Measurements from ENCODE around the gene SLC51B.
A peak's percentile ranks its signal among the peaks of the same experiment; 100 is the strongest.
"Not testable (repeated sequence)": the region's sequence is repeated elsewhere in the genome, so short reads cannot be mapped to it uniquely, and the experiment has no call there.

SLC51B gene

GRCh38 chr15:65066001-65066634, 20.9 kb downstream of the SLC51B start:
- DNase-seq (ENCODE audit: low read depth in 3 of 3) = no peak

DNA sequence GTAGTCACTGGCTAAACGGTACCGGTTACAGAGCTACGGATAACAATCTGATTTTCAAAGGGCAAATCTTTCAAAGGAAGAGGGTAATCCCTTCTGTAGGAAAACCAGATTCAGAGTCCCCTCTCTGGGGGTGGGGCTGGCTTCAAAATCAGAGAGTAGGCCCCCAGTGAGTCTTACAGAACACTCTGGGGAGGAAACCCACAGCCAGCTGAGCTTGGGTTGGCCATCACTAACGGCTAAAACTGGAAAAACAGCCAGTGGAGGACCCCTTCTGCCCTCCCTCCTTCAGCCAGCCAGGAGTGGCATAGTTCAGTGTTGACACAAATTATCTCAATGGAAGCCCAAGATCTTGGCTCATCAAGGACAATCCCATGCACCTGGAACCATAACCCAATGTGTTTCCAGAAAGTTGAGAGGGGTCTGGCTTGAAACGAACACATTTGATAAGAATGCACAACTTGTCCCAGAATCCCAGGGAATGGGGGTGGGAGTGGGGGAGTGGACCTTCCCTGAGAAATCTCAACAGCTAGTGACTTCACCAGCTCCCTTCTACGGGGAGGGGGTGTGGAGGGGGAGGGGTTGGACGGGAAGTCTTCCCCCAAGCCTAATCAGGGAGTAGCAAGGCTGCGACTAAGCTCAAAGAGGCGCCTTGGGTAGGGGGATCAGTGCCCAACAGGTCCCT, 21.6 kb downstream of the SLC51B start:
- DNase-seq (ENCODE audit: low read depth in 3 of 3) = no peak

DNA sequence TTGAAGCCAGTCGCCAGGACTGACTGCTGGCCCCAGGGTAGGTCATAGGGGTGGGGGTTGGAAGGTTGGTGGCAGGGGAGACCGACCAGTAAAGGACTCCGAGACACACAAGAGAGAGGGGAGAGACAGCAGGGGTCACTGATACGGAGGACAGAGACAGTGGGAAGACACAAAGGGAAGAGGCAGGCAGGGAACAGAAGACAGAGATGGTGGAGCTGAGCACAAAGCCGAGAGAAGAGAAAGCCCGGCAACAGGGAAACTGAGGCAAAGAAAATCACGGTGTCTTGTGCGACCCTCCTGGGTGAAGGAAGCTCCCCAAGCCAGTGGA, 22.1 kb downstream of the SLC51B start:
- DNase-seq (ENCODE audit: low read depth in 3 of 3) = no peak

DNA sequence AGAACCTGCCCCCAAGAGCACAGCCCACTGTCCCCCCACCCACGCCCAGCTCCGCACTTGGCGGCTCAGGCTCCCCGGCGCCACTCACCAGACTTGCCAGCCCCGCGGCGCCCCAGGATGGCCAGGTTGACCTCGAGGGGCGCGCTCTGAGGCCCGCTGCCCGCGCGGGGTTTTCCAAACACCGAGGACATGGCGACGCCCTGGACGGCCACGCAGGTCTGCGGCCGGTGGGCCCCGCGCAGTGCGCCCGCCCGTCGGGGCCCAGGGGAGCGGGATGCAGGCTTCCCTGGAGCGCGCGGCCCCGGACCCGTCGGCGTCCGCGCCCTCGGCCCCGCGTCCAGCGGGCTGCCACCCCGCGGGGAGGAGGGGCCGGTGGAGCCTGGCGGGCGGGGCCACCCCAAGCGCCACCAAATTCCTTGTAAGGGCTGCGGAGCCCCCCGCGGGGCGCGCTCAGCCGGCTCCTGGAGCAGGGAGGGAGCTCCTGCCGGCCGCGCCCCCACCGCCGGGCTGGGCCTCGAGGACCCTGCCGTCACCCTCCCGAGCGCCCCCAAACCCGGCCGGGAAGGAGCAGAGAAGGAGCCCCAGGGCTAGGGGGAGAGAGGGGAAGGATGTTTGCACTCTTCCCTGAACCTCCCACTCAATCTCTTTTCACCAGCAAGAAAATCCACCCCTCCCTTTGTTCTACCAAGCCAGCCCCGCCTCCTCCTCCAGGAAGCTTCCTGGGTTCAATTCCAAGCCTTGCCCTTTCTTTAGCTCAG, 22.6 kb downstream of the SLC51B start, which contains the start of gene RASL12:
Gene RASL12 (minus strand): TSS at position 347 of the 758 bp plus-strand sequence. CDS start 156 bp downstream, at position 191.
- no peak for DNase-seq (ENCODE audit: low read depth in 3 of 3)

GRCh38 chr15:65068403-65068788, 23.2 kb downstream of the SLC51B start:
- no peak for DNase-seq (ENCODE audit: low read depth in 3 of 3)

DNA sequence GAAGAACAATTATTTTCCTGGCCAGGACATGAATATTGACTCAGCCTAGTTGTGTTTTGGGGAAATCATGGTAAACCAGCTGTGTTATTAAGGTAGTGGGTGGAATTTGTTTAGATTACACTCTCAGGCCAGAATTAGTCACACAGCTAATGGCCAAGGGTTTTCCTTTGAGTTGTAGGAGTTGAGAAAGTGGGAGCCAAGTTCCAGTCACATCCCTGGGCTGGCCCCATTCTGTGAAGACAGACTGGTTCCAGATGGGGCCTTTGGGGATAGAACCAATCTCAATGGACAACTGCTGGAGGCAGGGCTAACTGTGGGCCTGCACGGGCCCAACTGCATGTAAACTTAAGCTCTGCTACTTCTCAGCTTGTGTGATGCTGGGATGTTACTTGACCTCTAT, 24.0 kb downstream of the SLC51B start:
- DNase-seq (ENCODE audit: low read depth in 3 of 3) = no peak

DNA sequence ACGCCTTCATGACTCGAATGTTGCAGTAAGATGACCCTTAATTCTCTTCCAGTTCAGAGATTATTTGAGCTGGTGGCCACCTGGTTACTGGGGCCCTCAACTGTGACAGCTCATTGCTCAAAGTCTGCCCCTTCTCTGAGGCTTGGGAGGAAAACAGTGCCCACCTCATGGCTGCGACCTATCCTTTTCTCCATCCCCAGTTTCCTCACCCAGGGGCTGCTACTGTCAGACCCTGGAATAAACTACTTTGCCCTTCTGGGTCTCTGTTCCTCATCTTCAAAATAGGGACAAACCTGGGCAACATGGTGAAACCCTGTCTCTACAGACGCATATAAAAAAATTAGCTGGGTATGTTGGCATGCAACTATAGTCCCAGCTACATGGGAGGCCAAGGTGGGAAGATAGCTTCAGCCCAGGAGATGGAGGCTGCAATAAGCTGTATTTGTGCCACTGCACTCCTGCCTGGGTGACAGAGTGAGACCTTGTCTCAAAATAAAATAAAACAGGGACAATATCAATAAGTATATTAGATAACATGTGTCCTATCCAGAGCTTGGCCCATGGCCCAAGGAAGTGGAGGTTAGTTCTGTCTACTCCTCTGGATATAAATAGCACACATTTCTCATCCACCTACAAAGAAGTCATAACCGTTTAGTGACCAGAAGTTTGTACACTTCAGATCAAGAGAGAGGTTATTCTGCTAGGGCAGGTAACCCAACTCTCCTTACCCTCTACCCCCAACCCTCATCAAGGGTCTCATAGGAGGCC, 24.8 kb downstream of the SLC51B start:
- DNase-seq (ENCODE audit: low read depth in 3 of 3) = no peak

DNA sequence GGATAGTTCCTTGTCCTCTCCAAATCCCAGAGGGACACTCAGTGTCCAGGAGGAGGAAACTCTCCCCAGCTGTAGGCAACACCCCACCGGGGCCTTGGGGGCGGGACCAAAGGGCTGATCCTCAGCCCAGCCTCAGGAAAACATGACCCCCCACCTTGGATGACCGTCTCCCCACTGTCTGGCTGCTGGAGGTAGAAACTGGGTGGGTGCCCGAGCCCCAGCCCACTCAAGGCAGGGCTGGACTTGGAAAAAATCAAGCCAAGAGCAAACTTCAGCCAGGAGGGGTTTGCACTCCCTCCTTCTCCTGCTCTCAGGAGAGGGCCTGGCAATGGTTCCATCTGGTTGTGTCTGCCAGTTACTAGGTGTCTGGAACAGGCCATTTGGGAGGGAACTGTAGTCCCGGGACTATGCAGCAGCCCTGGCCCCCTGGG, 26.2 kb downstream of the SLC51B start:
- no peak for DNase-seq (ENCODE audit: low read depth in 3 of 3)

DNA sequence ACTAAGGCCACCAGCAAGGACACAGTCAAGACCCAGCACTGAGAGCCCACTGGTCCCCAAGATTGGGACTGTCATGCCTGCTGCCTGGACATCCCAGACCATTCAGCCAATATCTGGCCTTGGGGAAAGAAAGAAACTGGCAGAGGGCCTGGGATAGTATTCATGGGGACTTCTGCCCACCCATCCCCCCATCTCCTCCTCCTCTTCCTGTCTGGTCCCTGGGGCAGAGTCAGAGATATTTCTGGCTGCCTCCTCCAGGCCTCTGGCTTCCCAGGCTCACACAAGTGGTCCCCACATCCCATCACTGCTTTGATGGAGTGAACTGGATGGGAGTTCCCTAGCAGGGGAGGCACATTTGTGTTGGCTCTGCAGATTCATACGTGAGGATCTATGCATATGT, 26.8 kb downstream of the SLC51B start:
- DNase-seq (ENCODE audit: low read depth in 3 of 3) = no peak

DNA sequence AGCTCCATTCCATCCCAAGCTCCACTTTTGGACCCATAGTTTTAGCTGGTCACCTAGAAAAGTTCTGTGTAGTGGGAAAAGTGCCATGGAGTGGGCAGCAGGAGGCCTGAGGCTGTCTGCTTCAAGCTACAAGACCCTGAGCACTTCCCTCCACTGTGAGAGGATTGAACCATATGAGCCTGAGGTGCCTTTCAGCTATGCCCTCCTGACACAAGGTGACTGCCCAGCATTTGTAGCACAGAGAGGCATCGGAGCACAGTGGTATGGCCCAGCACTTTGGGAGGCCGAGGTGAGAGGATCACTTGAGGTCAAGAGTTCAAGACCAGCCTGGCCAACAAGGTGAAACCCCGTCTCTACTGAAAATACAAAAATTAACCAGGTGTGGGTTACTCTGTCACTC, 27.4 kb downstream of the SLC51B start:
- no peak for DNase-seq (ENCODE audit: low read depth in 3 of 3)

DNA sequence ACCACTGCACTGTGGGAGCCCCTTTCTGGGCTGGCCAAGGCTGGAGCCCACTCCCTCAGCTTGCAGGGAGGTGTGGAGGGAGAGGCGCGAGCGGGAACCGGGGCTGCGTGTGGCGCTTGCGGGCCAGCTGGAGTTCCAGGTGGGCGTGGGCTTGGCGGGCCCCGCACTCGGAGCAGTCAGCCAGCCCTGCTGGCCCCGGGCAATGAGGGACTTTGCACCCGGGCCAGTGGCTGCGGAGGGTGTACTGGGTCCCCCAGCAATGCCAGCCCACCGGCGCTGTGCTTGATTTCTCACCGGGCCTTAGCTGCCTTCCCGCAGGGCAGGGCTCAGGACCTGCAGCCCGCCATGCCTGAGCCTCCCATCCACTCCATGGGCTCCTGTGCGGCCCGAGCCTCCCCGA, 29.8 kb downstream of the SLC51B start:
- DNase-seq (ENCODE audit: low read depth in 3 of 3) = not testable (repeated sequence)

DNA sequence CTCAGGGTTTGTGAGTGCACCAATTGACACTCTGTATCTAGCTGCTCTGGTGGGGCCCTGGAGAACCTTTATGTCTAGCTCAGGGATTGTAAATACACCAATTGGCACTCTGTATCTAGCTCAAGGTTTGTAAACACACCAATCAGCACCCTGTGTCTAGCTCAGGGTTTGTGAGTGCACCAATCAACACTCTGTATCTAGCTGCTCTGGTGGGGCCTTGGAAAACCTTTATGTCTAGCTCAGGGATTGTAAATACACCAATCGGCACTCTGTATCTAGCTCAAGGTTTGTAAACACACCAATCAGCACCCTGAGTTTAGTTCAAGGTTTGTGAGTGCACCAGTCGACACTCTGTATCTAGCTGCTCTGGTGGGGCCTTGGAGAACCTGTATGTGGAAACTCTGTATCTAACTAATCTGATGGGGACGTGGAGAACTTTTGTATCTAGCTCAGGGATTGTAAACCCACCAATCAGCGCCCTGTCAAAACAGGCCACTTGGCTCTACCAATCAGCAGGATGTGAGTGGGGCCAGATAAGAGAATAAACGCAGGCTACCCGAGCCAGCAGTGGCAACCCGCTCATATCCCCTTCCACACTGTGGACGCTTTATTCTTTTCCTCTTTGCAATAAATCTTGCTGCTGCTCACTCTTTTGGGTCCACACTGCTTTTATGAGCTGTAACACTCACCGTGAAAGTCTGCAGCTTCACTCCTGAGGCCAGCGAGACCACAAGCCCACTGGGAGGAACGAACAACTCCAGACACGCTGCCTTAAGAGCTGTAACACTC, 30.6 kb downstream of the SLC51B start:
- DNase-seq (ENCODE audit: low read depth in 3 of 3) = not testable (repeated sequence)

DNA sequence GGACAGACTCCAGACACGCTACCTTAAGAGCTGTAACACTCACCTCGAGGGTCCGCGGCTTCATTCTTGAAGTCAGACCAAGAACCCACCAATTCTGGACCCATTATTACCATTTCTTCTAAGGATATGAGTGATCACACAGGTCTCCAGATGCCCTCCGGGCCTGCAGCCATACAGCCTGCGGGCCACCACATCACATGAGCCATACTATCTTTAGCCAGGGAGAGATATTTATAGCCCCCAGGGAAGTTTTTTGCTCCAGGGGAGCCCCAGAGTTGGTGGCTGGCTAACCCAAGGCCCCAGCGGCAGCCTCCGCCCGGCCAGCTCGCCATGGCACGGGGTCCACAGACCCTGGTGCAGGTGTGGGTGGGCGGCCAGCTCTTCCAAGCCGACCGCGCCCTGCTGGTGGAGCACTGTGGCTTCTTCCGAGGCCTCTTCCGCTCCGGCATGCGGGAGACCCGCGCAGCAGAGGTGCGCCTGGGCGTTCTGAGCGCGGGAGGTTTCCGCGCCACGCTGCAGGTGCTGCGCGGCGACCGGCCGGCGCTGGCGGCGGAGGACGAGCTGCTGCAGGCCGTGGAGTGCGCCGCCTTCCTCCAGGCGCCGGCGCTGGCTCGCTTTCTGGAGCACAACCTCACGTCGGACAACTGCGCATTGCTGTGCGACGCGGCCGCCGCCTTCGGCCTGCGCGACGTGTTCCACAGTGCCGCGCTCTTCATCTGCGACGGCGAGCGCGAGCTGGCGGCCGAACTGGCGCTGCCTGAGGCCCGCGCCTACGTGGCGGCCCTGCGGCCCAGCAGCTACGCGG, 31.5 kb downstream of the SLC51B start, which contains the start of gene KBTBD13:
Gene KBTBD13 (plus strand): TSS at position 261 of the 805 bp plus-strand sequence. CDS start 70 bp downstream, at position 331.
- DNase-seq (ENCODE audit: low read depth in 3 of 3) = no peak

GRCh38 chr15:65077291-65077980, 32.2 kb downstream of the SLC51B start:
- DNase-seq (ENCODE audit: low read depth in 3 of 3) = no peak

DNA sequence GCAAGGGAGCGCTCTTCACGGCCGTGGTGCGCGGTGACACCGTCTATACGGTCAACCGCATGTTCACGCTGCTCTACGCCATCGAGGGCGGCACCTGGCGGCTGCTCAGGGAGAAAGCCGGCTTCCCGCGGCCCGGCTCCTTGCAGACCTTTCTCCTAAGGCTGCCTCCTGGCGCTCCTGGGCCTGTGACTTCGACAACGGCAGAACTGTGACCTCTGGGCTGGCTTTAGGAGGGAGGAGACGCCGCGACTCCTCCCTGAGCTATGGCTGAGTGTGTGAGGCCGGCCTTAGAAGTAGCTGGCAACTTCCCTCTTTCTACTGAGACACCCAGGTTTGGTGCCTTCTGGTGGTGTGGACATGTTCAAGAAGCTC, 32.8 kb downstream of the SLC51B start:
- DNase-seq (ENCODE audit: low read depth in 3 of 3) = peak; percentile 28 to 34 (median 31)

DNA sequence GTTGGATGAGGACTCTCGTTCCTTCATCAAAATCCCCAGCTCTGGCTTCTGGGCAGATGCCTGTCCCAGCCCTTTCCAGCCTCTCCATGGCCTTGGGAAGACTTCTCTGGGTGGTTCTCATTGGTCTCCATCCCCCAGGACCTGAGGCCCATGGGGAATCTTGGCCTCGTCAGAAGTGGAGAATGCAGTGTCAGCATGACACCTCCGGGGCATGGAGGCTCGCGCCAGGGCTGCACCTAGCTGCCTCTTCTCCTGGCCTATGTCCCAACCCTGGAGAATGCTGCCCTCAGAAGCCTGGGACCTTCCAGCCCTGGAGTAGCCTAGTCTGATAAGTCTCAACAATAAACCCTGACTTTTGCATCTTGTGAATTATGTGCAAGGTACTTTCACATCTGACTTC, 34.4 kb downstream of the SLC51B start:
- no peak for DNase-seq (ENCODE audit: low read depth in 3 of 3)

GRCh38 chr15:65081270-65081669, 36.1 kb downstream of the SLC51B start:
- no peak for DNase-seq (ENCODE audit: low read depth in 3 of 3)

DNA sequence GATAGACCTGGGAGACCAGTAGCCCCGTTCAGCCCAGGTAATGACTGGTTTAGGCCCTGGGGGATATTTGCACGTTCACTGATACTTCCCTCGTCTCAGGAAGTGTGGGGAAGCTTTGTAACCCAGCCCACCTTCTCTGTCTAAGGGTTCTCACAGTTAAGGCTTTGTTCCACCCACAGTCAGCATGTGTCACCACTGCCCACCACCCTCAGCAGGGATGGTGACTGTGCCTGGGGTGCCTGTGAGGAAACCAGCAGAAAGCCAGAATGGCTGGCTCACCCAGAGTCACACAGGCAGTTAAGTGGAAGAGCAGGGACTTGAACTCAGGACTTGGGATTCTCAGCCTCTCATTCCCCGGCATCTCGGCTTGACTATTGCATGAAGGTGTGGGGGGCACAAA, 36.6 kb downstream of the SLC51B start:
- DNase-seq (ENCODE audit: low read depth in 3 of 3) = peak in 2 of 3 donors; percentile 8 to 30

DNA sequence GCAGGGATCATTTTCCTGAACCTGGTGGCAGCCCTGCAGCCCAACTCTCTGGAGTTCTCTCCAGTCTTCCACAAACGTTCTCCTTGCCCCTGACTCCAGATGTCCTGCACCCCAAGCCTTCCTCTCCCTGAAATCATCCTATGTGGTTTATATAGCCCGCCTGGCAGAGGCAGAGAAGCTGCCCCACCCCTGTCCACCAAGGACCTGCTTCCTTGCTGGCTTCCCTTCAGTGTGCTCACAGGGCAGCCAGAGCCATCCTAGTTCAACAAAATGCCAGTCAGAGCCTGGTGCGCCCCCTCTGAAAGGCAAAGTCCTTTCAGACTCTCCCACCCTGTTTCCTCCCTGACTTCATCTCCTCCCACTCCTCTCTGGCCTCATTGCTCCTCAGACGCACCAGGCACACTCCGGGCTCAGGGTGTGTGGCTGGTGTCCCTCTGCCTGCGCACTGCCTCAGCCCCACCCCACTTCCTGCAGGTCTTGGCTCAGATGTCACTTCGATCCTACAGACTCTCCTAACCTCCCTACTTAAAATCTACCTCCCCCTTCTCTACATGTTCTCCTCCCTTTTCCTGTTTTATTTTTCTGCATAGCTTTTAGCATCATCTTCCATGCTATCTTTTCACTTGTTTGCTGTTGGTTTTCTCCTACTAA, 37.2 kb downstream of the SLC51B start:
- DNase-seq (ENCODE audit: low read depth in 3 of 3) = peak in 1 of 3 donors; percentile 3

Measured in stimulated activated CD4-positive, alpha-beta T cell treated with anti-CD3 and anti-CD28 coated beads, TNF-alpha, amount 100 ng/mL, for 48 hours (primary cell).